Ecto neural progenitor cell (in vitro differentiated cells): ENCODE measurements around the gene AKR1E2.
"Not testable (repeated sequence)": the region's sequence is repeated elsewhere in the genome, so short reads cannot be mapped to it uniquely, and the experiment has no call there.

ENCODE experiments used
- DNase-seq: peaks from one replicate; pipeline ENCODE4 v3.0.0-alpha.2; 2018; ENCODE audit warnings: low spot score

AKR1E2 gene

GRCh38 chr10:4813496-4813895 is 12.5 kb upstream of the AKR1E2 start:
- no peak for DNase-seq

GRCh38 chr10:4815646-4816180 is 10.3 kb upstream of the AKR1E2 start:
- not testable (repeated sequence) for DNase-seq

- DNase-seq: no peak
Observed at GRCh38 chr10:4816966-4817365, 9.0 kb upstream of the AKR1E2 start.

GRCh38 chr10:4819067-4819466 is 6.9 kb upstream of the AKR1E2 start:
- no peak for DNase-seq

GRCh38 chr10:4819707-4820106 is 6.3 kb upstream of the AKR1E2 start:
- no peak for DNase-seq

- DNase-seq: no peak
Observed at GRCh38 chr10:4820804-4821401, 5.1 kb upstream of the AKR1E2 start.

- no peak for DNase-seq
Observed at GRCh38 chr10:4822208-4822607, 3.8 kb upstream of the AKR1E2 start.

GRCh38 chr10:4824791-4825310 is 1.2 kb upstream of the AKR1E2 start:
- no peak for DNase-seq

GRCh38 chr10:4825456-4825867 is 545 bp upstream of the AKR1E2 start:
- no peak for DNase-seq

GRCh38 chr10:4826792-4827324 is 851 bp downstream of the AKR1E2 start:
- no peak for DNase-seq

GRCh38 chr10:4828005-4828404 is 2.0 kb downstream of the AKR1E2 start:
- no peak for DNase-seq

GRCh38 chr10:4830551-4830950 is 4.5 kb downstream of the AKR1E2 start:
- DNase-seq: no peak

- DNase-seq: no peak
Observed at GRCh38 chr10:4831091-4831490, 5.1 kb downstream of the AKR1E2 start.

GRCh38 chr10:4833286-4833685 is 7.3 kb downstream of the AKR1E2 start:
- no peak for DNase-seq

GRCh38 chr10:4834898-4835405 is 8.9 kb downstream of the AKR1E2 start:
- no peak for DNase-seq

- DNase-seq: no peak
Observed at GRCh38 chr10:4835494-4835918, 9.5 kb downstream of the AKR1E2 start.

GRCh38 chr10:4836416-4836969 is 10.5 kb downstream of the AKR1E2 start:
- DNase-seq: no peak

- no peak for DNase-seq
Observed at GRCh38 chr10:4837551-4837950, 11.5 kb downstream of the AKR1E2 start.

- no peak for DNase-seq
Observed at GRCh38 chr10:4838743-4839142, 12.7 kb downstream of the AKR1E2 start.

GRCh38 chr10:4839353-4839752 is 13.3 kb downstream of the AKR1E2 start:
- DNase-seq: no peak

GRCh38 chr10:4840151-4840550 is 14.1 kb downstream of the AKR1E2 start:
- no peak for DNase-seq

- DNase-seq: no peak
Observed at GRCh38 chr10:4843525-4844180, 17.6 kb downstream of the AKR1E2 start.

- DNase-seq: no peak
Observed at GRCh38 chr10:4844864-4845263, 18.9 kb downstream of the AKR1E2 start.
